SK-N-SH (cell line): ENCODE measurements around the gene STARD3.

ENCODE experiments used
- CTCF ChIP-seq: fragments of 200-600 bp; sonication (generic); IDR thresholded peaks from 2 replicates; pipeline ENCODE4 v1.6.1; 2017; ENCODE audit warnings: antibody characterized with exemption, mild to moderate bottlenecking, moderate library complexity
- EP300 ChIP-seq, 2 experiments: IDR thresholded peaks; 2 replicates each; pipeline versions ENCODE4 v1.4.0 to v1.6.1; 2012; ENCODE audit warnings: borderline replicate concordance in 1 of 2, low read depth in 1 of 2, low read length in 1 of 2
- MAX ChIP-seq: IDR thresholded peaks from 2 replicates; pipeline ENCODE4 v1.4.0; 2012; ENCODE audit warnings: low read depth
- TAF1 ChIP-seq: IDR thresholded peaks from 2 replicates; pipeline ENCODE4 v1.6.1; 2012; ENCODE audit warnings: low read depth, mild to moderate bottlenecking, low read length, moderate library complexity, borderline replicate concordance
- TCF12 ChIP-seq: IDR thresholded peaks from 2 replicates; pipeline ENCODE4 v1.4.0; 2012
- YY1 ChIP-seq: IDR thresholded peaks from 2 replicates; pipeline ENCODE4 v1.4.0; 2012; ENCODE audit warnings: low read depth, mild to moderate bottlenecking

GRCh38 chr17:39607057-39607850 is 29.7 kb upstream of the STARD3 start:
- TF ChIP-seq TCF12 (no peak), TAF1 (no peak), CTCF (no peak), MAX (no peak), YY1 (no peak), EP300 (IDR thresholded peaks at IDR 0.05; ENCODE audit: borderline replicate concordance in 1 of 2, low read depth in 1 of 2, low read length in 1 of 2) (no peak)
